Gastroesophageal sphincter (tissue), 4 donors: ENCODE results near the gene USP40. TPM values are rescaled to one million over a fixed set of nuclear protein-coding genes. Genes with fewer than 3 reads are reported as not detected.

ENCODE experiments used
- ATAC-seq: fragments of 150-250 bp; one replicate; pipeline ENCODE4 v1.9.1; 2016; ENCODE audit warnings: mild to moderate bottlenecking, moderate library complexity
- H3K27ac ChIP-seq, 4 donors: fragments of 200-600 bp; sonication (generic) in 3 of 4; 1 replicate in 3 of 4; 2 replicates in 1 of 4; pipeline ENCODE4 v1.5.1; 2016 to 2019
- H3K27me3 ChIP-seq: fragments of 200-600 bp; sonication (generic); one replicate; pipeline ENCODE4 v1.5.1; 2019
- H3K36me3 ChIP-seq, 2 donors: fragments of 200-600 bp; sonication (generic); one replicate each; pipeline ENCODE4 v1.5.1; 2019; ENCODE audit warnings: control low read depth in 1 of 2
- H3K4me1 ChIP-seq, 3 donors: fragments of 200-600 bp; sonication (generic); 1 replicate in 2 of 3; 2 replicates in 1 of 3; pipeline ENCODE4 v1.5.1; 2016 to 2019; ENCODE audit warnings: control low read depth in 2 of 3
- H3K4me3 ChIP-seq, 2 donors: fragments of 200-600 bp; sonication (generic); one replicate each; pipeline ENCODE4 v1.5.1; 2019; ENCODE audit warnings: mild to moderate bottlenecking in 1 of 2, moderate library complexity in 1 of 2
- H3K9me3 ChIP-seq, 3 donors: fragments of 200-600 bp; sonication (generic); one replicate each; pipeline ENCODE4 v1.5.1; 2017 to 2019; ENCODE audit warnings: control low read depth in 2 of 3
- CTCF ChIP-seq, 4 experiments: fragments of 200-600 bp in 2 of 4; fragments of 450-650 bp in 2 of 4; sonication (generic) in 1 of 4; IDR thresholded peaks; one replicate each; pipeline ENCODE4 v1.5.1; 2017 to 2019; ENCODE audit warnings: antibody characterized with exemption in 4 of 4, mild to moderate bottlenecking in 2 of 4, moderate library complexity in 2 of 4
- EP300 ChIP-seq: sonication (generic); formaldehyde crosslinking; IDR thresholded peaks from one replicate; pipeline ENCODE4 v1.6.1; 2017; ENCODE audit warnings: antibody characterized with exemption, mild to moderate bottlenecking
- POLR2A ChIP-seq, 2 donors: fragments of 450-650 bp; IDR thresholded peaks; one replicate each; pipeline ENCODE4 v1.6.1; 2017; ENCODE audit warnings: antibody characterized with exemption in 2 of 2, mild to moderate bottlenecking in 2 of 2, moderate library complexity in 1 of 2
- POLR2AphosphoS5 ChIP-seq: sonication (generic); formaldehyde crosslinking; IDR thresholded peaks from one replicate; pipeline ENCODE4 v1.6.1; 2017; ENCODE audit warnings: antibody characterized with exemption
- WGBS, 2 donors: methylation state at CpG; one replicate each; pipeline ENCODE4 v1.1.5; 2018; ENCODE audit warnings: low coverage in 1 of 2; 5-methylcytosine and 5-hydroxymethylcytosine counted together
- total RNA-seq, 4 donors: library from RNA; depleted of rRNA; stranded (reverse); fragments of >200 nt; gene quantifications; one replicate each; pipeline ENCODE4 v1.1.0, GENCODE V29; 2016

The USP40 gene
- total RNA-seq, 4 donors from 2014 or later, result 13.5 to 52.6 (median 18.2) TPM

GRCh38 chr2:233433794-233434193 lies 132.8 kb downstream of the USP40 start:
- H3K9me3 ChIP-seq, result no peaks in the 10 kb centered on the region
- 57 to 82% methylated on average over 1 of the region's 1 CpG for WGBS, 2 donors
- H3K36me3 ChIP-seq, result peaks cover 0 to 45% of the 10 kb centered on the region in 2 donors
- no peak overlapping the region for H3K27ac ChIP-seq
- H3K27me3 ChIP-seq, result no peaks in the 10 kb centered on the region
- ATAC-seq, result no peak
- H3K4me3 ChIP-seq, result no peak overlapping the region
- H3K4me1 ChIP-seq, result peaks cover 0 to 17% (median 0%) of the 10 kb centered on the region in 3 donors
- TF ChIP-seq EP300 (no peak), POLR2A (IDR thresholded peaks at IDR 0.05) (no peak), POLR2AphosphoS5 (no peak), CTCF (IDR thresholded peaks at IDR 0.05) (no peak)

GRCh38 chr2:233433029-233433428 lies 133.6 kb downstream of the USP40 start:
- 91 to 94% methylated on average over 2 of the region's 2 CpGs for WGBS, 2 donors
- TF ChIP-seq POLR2AphosphoS5, result no peak
- no peak for TF ChIP-seq CTCF (IDR thresholded peaks at IDR 0.05)
- TF ChIP-seq POLR2A (IDR thresholded peaks at IDR 0.05), result no peak
- TF ChIP-seq EP300, result no peak

GRCh38 chr2:233430651-233431050 lies 135.9 kb downstream of the USP40 start:
- ATAC-seq, result no peak

More at GRCh38 chr2:233433029-233433428, 133.6 kb downstream of the USP40 start:
- H3K4me3 ChIP-seq, result no peak overlapping the region
- no peaks in the 10 kb centered on the region for H3K27me3 ChIP-seq
- H3K9me3 ChIP-seq, result no peaks in the 10 kb centered on the region
- ATAC-seq, result no peak
- H3K27ac ChIP-seq, result no peak overlapping the region
- peaks cover 0 to 17% (median 0%) of the 10 kb centered on the region in 3 donors for H3K4me1 ChIP-seq
- peaks cover 0 to 37% of the 10 kb centered on the region in 2 donors for H3K36me3 ChIP-seq

GRCh38 chr2:233430081-233430480 lies 136.5 kb downstream of the USP40 start:
- WGBS, 2 donors, result 79 to 82% methylated on average over 4 of the region's 4 CpGs
- H3K27me3 ChIP-seq, result no peaks in the 10 kb centered on the region
- no peak overlapping the region for H3K27ac ChIP-seq
- TF ChIP-seq POLR2AphosphoS5 (no peak), EP300 (no peak), POLR2A (IDR thresholded peaks at IDR 0.05) (no peak), CTCF (IDR thresholded peaks at IDR 0.05) (no peak)
- H3K4me3 ChIP-seq, result no peak overlapping the region
- no peaks in the 10 kb centered on the region for H3K9me3 ChIP-seq
- no peak for ATAC-seq
- peaks cover 0 to 8% of the 10 kb centered on the region in 2 donors for H3K36me3 ChIP-seq
- peaks cover 0 to 17% (median 0%) of the 10 kb centered on the region in 3 donors for H3K4me1 ChIP-seq

More at GRCh38 chr2:233430651-233431050, 135.9 kb downstream of the USP40 start:
- peaks cover 0 to 13% of the 10 kb centered on the region in 2 donors for H3K36me3 ChIP-seq
- H3K4me1 ChIP-seq, result peaks cover 0 to 17% (median 0%) of the 10 kb centered on the region in 3 donors
- no peak overlapping the region for H3K4me3 ChIP-seq
- H3K27ac ChIP-seq, result no peak overlapping the region
- H3K9me3 ChIP-seq, result no peaks in the 10 kb centered on the region
- TF ChIP-seq EP300, result no peak
- no peak for TF ChIP-seq POLR2AphosphoS5
- no peak for TF ChIP-seq POLR2A (IDR thresholded peaks at IDR 0.05)
- TF ChIP-seq CTCF (IDR thresholded peaks at IDR 0.05), result no peak
- no peaks in the 10 kb centered on the region for H3K27me3 ChIP-seq
- 88 to 94% methylated on average over 1 of the region's 1 CpG for WGBS, 2 donors

GRCh38 chr2:233429175-233429897 lies 137.2 kb downstream of the USP40 start:
- Histone ChIP-seq H3K9me3 (no peaks in the 10 kb centered on the region), H3K27ac (no peak overlapping the region), H3K4me3 (no peak overlapping the region), H3K4me1 (peaks cover 0 to 17% (median 0%) of the 10 kb centered on the region in 3 donors), H3K27me3 (no peaks in the 10 kb centered on the region), H3K36me3 (peaks cover 0 to under 1% of the 10 kb centered on the region in 2 donors)
- ATAC-seq, result no peak
- 53 to 87% methylated on average over 3 to 15 of the region's 20 CpGs for WGBS, 2 donors
- no peak for TF ChIP-seq POLR2A (IDR thresholded peaks at IDR 0.05)
- TF ChIP-seq CTCF (IDR thresholded peaks at IDR 0.05), result no peak
- TF ChIP-seq POLR2AphosphoS5, result no peak
- TF ChIP-seq EP300, result no peak
